B cell (primary cell): ENCODE results near the gene ANGPTL7. TPM values are rescaled to one million over a fixed set of nuclear protein-coding genes. Genes with fewer than 3 reads are reported as not detected.

Experiments
- ATAC-seq: fragments of 200-7000 bp; cut with Tn5 transposase; one replicate; pipeline ENCODE4 v1.10.0; 2021; ENCODE audit warnings: low read depth, mild to moderate bottlenecking, moderate number of reproducible peaks, moderate library complexity
- CTCF ChIA-PET: fragments of 350-600 bp; sonication (Branson Sonifier 250); formaldehyde crosslinking; loops from one replicate; lab custom pipeline; 2021; ENCODE audit warnings: antibody characterized with exemption, inconsistent platforms; lab: Charles Lee
- POLR2A ChIA-PET: fragments of 350-600 bp; sonication (Branson Sonifier 250); formaldehyde crosslinking; loops from one replicate; lab custom pipeline; 2021; ENCODE audit warnings: antibody characterized with exemption; lab: Charles Lee
- DNase-seq: peaks from one replicate; pipeline ENCODE4 v3.0.0; 2013
- H2AFZ ChIP-seq: 2 replicates; pipeline ENCODE4 v1.6.1; 2012; ENCODE audit warnings: mild to moderate bottlenecking, low read depth, low read length; ENCODE audit not compliant: insufficient read depth, poor library complexity, severe bottlenecking
- H3K27ac ChIP-seq, 2 donors: 1 replicate in 1 of 2; 2 replicates in 1 of 2; pipeline ENCODE4 v1.5.1; 2012 to 2013; ENCODE audit warnings: low read length in 2 of 2, mild to moderate bottlenecking in 2 of 2, moderate library complexity in 1 of 2
- H3K27me3 ChIP-seq, 4 experiments: fragments of 200-600 bp in 1 of 4; sonication (generic) in 1 of 4; replicated peaks in 1 of 4; 1 replicate in 2 of 4; 2 replicates in 2 of 4; pipeline versions ENCODE4 v1.6.1 to v1.7.0; 2013 to 2016; ENCODE audit warnings: low read length in 3 of 4, mild to moderate bottlenecking in 2 of 4, mixed read lengths in 1 of 4, moderate library complexity in 1 of 4; ENCODE audit not compliant: insufficient read depth in 4 of 4, control insufficient read depth in 3 of 4; ENCODE audit errors: control extremely low read depth in 1 of 4
- H3K36me3 ChIP-seq, 2 experiments: replicated peaks in 1 of 2; 1 replicate in 1 of 2; 2 replicates in 1 of 2; pipeline versions ENCODE4 v1.6.1 to v1.7.1; 2013; ENCODE audit warnings: low read length in 1 of 2; ENCODE audit not compliant: insufficient read depth in 2 of 2, control insufficient read depth in 1 of 2; ENCODE audit errors: control extremely low read depth in 1 of 2, extremely low read depth in 1 of 2
- H3K4me1 ChIP-seq, 2 donors: fragments of 200-600 bp in 1 of 2; sonication (generic) in 1 of 2; 1 replicate in 1 of 2; 2 replicates in 1 of 2; pipeline versions ENCODE4 v1.5.1 to v1.6.1; 2013 to 2017; ENCODE audit warnings: low read length in 2 of 2; ENCODE audit not compliant: control insufficient read depth in 2 of 2, insufficient read depth in 2 of 2
- H3K4me2 ChIP-seq: replicated peaks from 2 replicates; pipeline ENCODE3; 2012; ENCODE audit warnings: mild to moderate bottlenecking, low read depth, low read length; ENCODE audit not compliant: poor library complexity, severe bottlenecking
- H3K4me3 ChIP-seq, 5 experiments: fragments of 200-600 bp in 1 of 5; sonication (generic) in 1 of 5; 1 replicate in 3 of 5; 2 replicates in 2 of 5; pipeline versions ENCODE4 v1.5.1 to v1.7.0; 2011 to 2016; ENCODE audit warnings: low read length in 4 of 5, mild to moderate bottlenecking in 4 of 5, low read depth in 2 of 5, control low read depth in 1 of 5, moderate library complexity in 1 of 5; ENCODE audit not compliant: insufficient read depth in 1 of 5; ENCODE audit errors: control extremely low read depth in 1 of 5, extremely low read depth in 1 of 5
- H3K79me2 ChIP-seq: fragments of 200-600 bp; sonication (generic); one replicate; pipeline ENCODE4 v1.6.0; 2016; ENCODE audit warnings: low read length; ENCODE audit not compliant: control insufficient read depth, insufficient read depth
- H3K9ac ChIP-seq: fragments of 200-600 bp; sonication (generic); 2 replicates; pipeline ENCODE4 v1.6.1; 2017; ENCODE audit warnings: mild to moderate bottlenecking, low read length, moderate library complexity
- H3K9me3 ChIP-seq, 3 donors: one replicate each; pipeline versions ENCODE4 v1.6.1 to v1.7.1; 2013; ENCODE audit warnings: low read length in 2 of 3; ENCODE audit not compliant: control insufficient read depth in 2 of 3, insufficient read depth in 1 of 3; ENCODE audit errors: control extremely low read depth in 1 of 3
- H4K20me1 ChIP-seq: 2 replicates; pipeline ENCODE4 v1.6.0; 2012; ENCODE audit warnings: mild to moderate bottlenecking, low read length; ENCODE audit not compliant: insufficient read depth, control insufficient read depth, poor library complexity, severe bottlenecking
- H3K27ac Mint-ChIP-seq: one replicate; pipeline ENCODE4 v1.8.0; 2021; ENCODE audit warnings: mixed read lengths
- H3K27me3 Mint-ChIP-seq: one replicate; pipeline ENCODE4 v1.8.0; 2021; ENCODE audit warnings: mixed read lengths
- H3K4me1 Mint-ChIP-seq: one replicate; pipeline ENCODE4 v1.8.0; 2021; ENCODE audit warnings: mixed read lengths
- H3K4me3 Mint-ChIP-seq: one replicate; pipeline ENCODE4 v1.8.0; 2021; ENCODE audit warnings: mixed read lengths
- H3K9me3 Mint-ChIP-seq: one replicate; pipeline ENCODE4 v1.8.0; 2022; ENCODE audit warnings: mixed read lengths; ENCODE audit not compliant: insufficient read depth
- EZH2 ChIP-seq: IDR thresholded peaks from 2 replicates; pipeline ENCODE4 v1.6.1; 2012; ENCODE audit warnings: borderline replicate concordance, low read depth, mild to moderate bottlenecking, moderate library complexity, low read length; ENCODE audit not compliant: insufficient read depth, poor library complexity, severe bottlenecking
- WGBS: methylation state at CpG from one replicate; pipeline ENCODE4 v1.1.5; 2013; ENCODE audit warnings: missing lambda C conversion rate; ENCODE audit not compliant: insufficient coverage; 5-methylcytosine and 5-hydroxymethylcytosine counted together
- intact Hi-C: fragments of 100-400 bp; cut with micrococcal nuclease; formaldehyde crosslinking; loops from one replicate; pipeline ENCODE4 v1.10.0; 2022
- polyA plus RNA-seq: library from polyadenylated mRNA; depleted of rRNA; stranded (reverse); fragments of >200 nt; gene quantifications from 2 replicates; pipeline ENCODE4 v1.2.3, GENCODE V29; 2012
- total RNA-seq, 2 donors: library from RNA; stranded (reverse); fragments of 120-200 nt in 1 of 2; gene quantifications; 1 replicate in 1 of 2; 2 replicates in 1 of 2; pipeline versions ENCODE4 v1.2.3 to v1.2.4, GENCODE V29; 2013 to 2022
- TF ChIP-seq, protein P1 (sequence below): fragments of 200-600 bp; IDR thresholded peaks from one replicate; pipeline ENCODE4 v1.8.0; 2022; ENCODE audit warnings: antibody characterized with exemption, mild to moderate bottlenecking

Gene ANGPTL7
- total and polyA plus RNA-seq, 2 donors (not counting 1 experiment from before 2014, with no cell fraction given), result not detected

DNA sequence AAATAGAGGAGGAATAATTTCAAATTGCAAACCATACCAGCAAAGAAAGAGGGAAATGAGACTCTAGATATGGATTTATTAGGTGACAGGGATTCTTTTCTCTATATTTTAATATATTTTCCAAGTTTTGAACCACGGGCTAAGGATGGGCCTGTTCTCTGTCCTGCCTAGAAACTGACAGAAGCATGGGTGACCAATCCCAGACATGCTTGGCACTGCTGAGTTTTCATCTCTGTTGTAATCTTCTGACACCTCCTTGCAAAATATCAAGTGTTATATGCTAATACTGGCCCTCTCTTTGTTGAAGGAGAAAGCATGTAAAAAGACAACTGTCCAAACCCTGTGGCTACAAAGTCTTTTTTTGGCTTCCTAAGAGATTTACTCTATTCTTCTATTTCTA lies 774 bp upstream of the ANGPTL7 start:
- Mint-ChIP-seq H3K27ac (no peak overlapping the region), H3K9me3 (no peaks in the 10 kb centered on the region), H3K4me3 (no peak overlapping the region), H3K4me1 (no peaks in the 10 kb centered on the region), H3K27me3 (no peaks in the 10 kb centered on the region)
- Histone ChIP-seq H3K4me1 (no peaks in the 10 kb centered on the region), H3K27me3 (no peaks in the 10 kb centered on the region), H3K36me3 (peaks cover 0 to 68% of the 10 kb centered on the region in 2 experiments), H3K4me3 (no peak overlapping the region), H3K4me2 (no peak overlapping the region), H3K9me3 (no peaks in the 10 kb centered on the region), H4K20me1 (no peaks in the 10 kb centered on the region), H3K27ac (no peak overlapping the region), H2AFZ (no peak overlapping the region), H3K9ac (no peak overlapping the region), H3K79me2 (peaks cover 10% of the 10 kb centered on the region)
- TF ChIP-seq, protein P1, sequence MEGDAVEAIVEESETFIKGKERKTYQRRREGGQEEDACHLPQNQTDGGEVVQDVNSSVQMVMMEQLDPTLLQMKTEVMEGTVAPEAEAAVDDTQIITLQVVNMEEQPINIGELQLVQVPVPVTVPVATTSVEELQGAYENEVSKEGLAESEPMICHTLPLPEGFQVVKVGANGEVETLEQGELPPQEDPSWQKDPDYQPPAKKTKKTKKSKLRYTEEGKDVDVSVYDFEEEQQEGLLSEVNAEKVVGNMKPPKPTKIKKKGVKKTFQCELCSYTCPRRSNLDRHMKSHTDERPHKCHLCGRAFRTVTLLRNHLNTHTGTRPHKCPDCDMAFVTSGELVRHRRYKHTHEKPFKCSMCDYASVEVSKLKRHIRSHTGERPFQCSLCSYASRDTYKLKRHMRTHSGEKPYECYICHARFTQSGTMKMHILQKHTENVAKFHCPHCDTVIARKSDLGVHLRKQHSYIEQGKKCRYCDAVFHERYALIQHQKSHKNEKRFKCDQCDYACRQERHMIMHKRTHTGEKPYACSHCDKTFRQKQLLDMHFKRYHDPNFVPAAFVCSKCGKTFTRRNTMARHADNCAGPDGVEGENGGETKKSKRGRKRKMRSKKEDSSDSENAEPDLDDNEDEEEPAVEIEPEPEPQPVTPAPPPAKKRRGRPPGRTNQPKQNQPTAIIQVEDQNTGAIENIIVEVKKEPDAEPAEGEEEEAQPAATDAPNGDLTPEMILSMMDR, result no peak
- TF ChIP-seq EZH2, result no peak
- intact Hi-C loops, result no loop called here
- ChIA-PET CTCF (interaction anchor here (0.9 kb wide), 1 partner anchor 151 kb away, joined by 4 read pairs; no protein-coding TSS in a partner anchor), POLR2A (no interaction called here)
- no peak for DNase-seq
- WGBS, result 100% methylated on average over 1 of the region's 1 CpG
- ATAC-seq, result no peak

DNA sequence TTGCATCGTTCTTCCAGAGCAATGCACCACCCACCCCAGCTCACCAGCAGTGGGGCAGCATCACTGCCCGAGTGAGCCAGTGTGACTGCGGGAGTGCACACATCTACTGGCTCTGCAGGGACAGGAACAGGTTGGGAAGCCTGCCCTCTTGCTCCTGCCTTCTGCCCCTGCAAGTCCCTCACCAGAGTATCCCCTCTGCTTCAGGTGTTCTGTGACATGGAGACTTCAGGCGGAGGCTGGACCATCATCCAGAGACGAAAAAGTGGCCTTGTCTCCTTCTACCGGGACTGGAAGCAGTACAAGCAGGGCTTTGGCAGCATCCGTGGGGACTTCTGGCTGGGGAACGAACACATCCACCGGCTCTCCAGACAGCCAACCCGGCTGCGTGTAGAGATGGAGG lies 4.2 kb downstream of the ANGPTL7 start:
- no peaks in the 10 kb centered on the region for H3K4me1 Mint-ChIP-seq
- Histone ChIP-seq H3K4me2 (no peak overlapping the region), H3K27me3 (no peaks in the 10 kb centered on the region), H3K79me2 (peaks cover 10% of the 10 kb centered on the region), H4K20me1 (no peaks in the 10 kb centered on the region), H3K36me3 (peaks cover 0 to 77% of the 10 kb centered on the region in 2 experiments), H2AFZ (no peak overlapping the region), H3K4me1 (no peaks in the 10 kb centered on the region), H3K4me3 (no peak overlapping the region), H3K27ac (no peak overlapping the region), H3K9ac (no peak overlapping the region), H3K9me3 (no peaks in the 10 kb centered on the region)
- ATAC-seq (no peak), DNase-seq (no peak)
- intact Hi-C loops, result no loop called here
- 98% methylated on average over 11 of the region's 11 CpGs for WGBS
- H3K27ac Mint-ChIP-seq, result no peak overlapping the region
- no peaks in the 10 kb centered on the region for H3K9me3 Mint-ChIP-seq
- no peak overlapping the region for H3K4me3 Mint-ChIP-seq
- POLR2A ChIA-PET, result interaction anchor here (0.7 kb wide), 1 partner anchor 107 kb away, joined by 3 read pairs; no protein-coding TSS in a partner anchor
- TF ChIP-seq, protein P1, result no peak
- no peak for TF ChIP-seq EZH2
- no peaks in the 10 kb centered on the region for H3K27me3 Mint-ChIP-seq
- CTCF ChIA-PET, result no interaction called here
